ENCODE measurements around the gene CTF1. TPM values are rescaled to one million over a fixed set of nuclear protein-coding genes. Genes with fewer than 3 reads are reported as not detected.

Gene CTF1
- total RNA-seq, 1 donor from 2014 or later: 4.3 TPM

DNA sequence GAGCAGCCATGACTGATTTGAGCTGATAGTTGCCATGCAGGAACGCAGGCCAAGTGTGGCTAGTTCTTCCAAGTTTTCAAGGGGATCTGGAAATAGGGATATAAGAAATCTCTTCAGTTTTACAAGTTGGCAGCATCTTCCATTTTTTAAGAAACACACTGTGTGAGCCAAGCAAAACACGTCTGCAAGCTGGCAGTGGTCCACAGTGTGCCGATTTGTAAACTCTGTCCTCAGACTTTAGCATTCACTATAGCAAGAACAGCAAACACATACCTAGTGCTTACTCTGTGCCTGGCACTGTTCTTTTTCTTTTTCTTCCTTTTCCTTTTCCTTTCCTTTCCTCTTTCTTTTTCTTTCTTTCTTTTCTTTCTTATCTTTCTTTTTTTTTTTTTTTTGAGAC, 55.3 kb downstream of the CTF1 start:
- no peak overlapping the region for H3K4me3 ChIP-seq (ENCODE audit: low read depth, low read length)
- no peak for DNase-seq (ENCODE audit: low read depth)
- TF ChIP-seq, protein P1, sequence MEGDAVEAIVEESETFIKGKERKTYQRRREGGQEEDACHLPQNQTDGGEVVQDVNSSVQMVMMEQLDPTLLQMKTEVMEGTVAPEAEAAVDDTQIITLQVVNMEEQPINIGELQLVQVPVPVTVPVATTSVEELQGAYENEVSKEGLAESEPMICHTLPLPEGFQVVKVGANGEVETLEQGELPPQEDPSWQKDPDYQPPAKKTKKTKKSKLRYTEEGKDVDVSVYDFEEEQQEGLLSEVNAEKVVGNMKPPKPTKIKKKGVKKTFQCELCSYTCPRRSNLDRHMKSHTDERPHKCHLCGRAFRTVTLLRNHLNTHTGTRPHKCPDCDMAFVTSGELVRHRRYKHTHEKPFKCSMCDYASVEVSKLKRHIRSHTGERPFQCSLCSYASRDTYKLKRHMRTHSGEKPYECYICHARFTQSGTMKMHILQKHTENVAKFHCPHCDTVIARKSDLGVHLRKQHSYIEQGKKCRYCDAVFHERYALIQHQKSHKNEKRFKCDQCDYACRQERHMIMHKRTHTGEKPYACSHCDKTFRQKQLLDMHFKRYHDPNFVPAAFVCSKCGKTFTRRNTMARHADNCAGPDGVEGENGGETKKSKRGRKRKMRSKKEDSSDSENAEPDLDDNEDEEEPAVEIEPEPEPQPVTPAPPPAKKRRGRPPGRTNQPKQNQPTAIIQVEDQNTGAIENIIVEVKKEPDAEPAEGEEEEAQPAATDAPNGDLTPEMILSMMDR (conservative IDR thresholded peaks at IDR 0.05; ENCODE audit: low read depth, low read length): no peak

DNA sequence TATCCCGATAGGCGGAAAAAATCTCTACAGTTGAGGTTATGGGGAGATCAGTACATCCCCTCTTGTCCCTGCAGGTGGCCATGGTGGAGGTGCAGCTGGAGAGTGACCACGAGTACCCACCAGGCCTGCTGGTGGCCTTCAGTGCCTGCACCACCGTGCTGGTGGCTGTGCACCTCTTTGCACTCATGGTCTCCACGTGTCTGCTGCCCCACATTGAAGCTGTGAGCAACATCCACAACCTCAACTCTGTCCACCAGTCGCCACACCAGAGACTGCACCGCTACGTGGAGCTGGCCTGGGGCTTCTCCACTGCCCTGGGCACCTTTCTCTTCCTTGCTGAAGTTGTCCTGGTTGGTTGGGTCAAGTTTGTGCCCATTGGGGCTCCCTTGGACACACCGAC, 56.7 kb downstream of the CTF1 start:
- no peak for DNase-seq (ENCODE audit: low read depth)
- H3K4me3 ChIP-seq (ENCODE audit: low read depth, low read length): no peak overlapping the region
- TF ChIP-seq, protein P1 (conservative IDR thresholded peaks at IDR 0.05; ENCODE audit: low read depth, low read length): no peak

Other genes starting within 250 kb of the CTF1 start
- gene PRR14, start 245.7 kb upstream of the CTF1 start, total RNA-seq: 18.1 and 23.8 TPM in 2 replicates
- gene FBRS, start 238.2 kb upstream of the CTF1 start, total RNA-seq: 20.8 and 46.9 TPM in 2 replicates
- gene SRCAP, start 197.4 kb upstream of the CTF1 start, total RNA-seq: 10.8 and 11.8 TPM in 2 replicates
- 27.6 and 42.0 TPM in 2 replicates for gene PHKG2, start 148.2 kb upstream of the CTF1 start, total RNA-seq
- 7.0 and 8.2 TPM in 2 replicates for gene CFAP119, start 134.6 kb upstream of the CTF1 start, total RNA-seq
- 47.2 and 73.8 TPM in 2 replicates for gene RNF40, start 134.3 kb upstream of the CTF1 start, total RNA-seq
- gene ZNF629, start 109.4 kb upstream of the CTF1 start, total RNA-seq: 11.4 and 14.0 TPM in 2 replicates
- gene BCL7C, start 2.5 kb upstream of the CTF1 start, total RNA-seq: 57.6 and 79.1 TPM in 2 replicates
- gene FBXL19, start 27.0 kb downstream of the CTF1 start, total RNA-seq: 35.6 and 65.3 TPM in 2 replicates
- 10.4 and 37.6 TPM in 2 replicates for gene ORAI3, start 52.5 kb downstream of the CTF1 start, total RNA-seq
- gene SETD1A, start 61.1 kb downstream of the CTF1 start, total RNA-seq: 4.7 and 5.5 TPM in 2 replicates
- 22.9 and 24.2 TPM in 2 replicates for gene HSD3B7, start 88.6 kb downstream of the CTF1 start, total RNA-seq
- gene STX1B, start 114.0 kb downstream of the CTF1 start, total RNA-seq: 0.40 and 0.58 TPM in 2 replicates
- 19.5 and 26.1 TPM in 2 replicates for gene STX4, start 136.9 kb downstream of the CTF1 start, total RNA-seq
- gene ZNF668, start 177.6 kb downstream of the CTF1 start, total RNA-seq: 11.1 and 18.3 TPM in 2 replicates
- gene ZNF646, start 177.8 kb downstream of the CTF1 start, total RNA-seq: 12.7 and 13.5 TPM in 2 replicates
- gene PRSS53, start 192.3 kb downstream of the CTF1 start, total RNA-seq: 0.58 and 2.2 TPM in 2 replicates
- 129 and 214 TPM in 2 replicates for gene VKORC1, start 198.2 kb downstream of the CTF1 start, total RNA-seq
- gene BCKDK, start 211.8 kb downstream of the CTF1 start, total RNA-seq: 78.2 and 80.3 TPM in 2 replicates
- gene KAT8, start 221.1 kb downstream of the CTF1 start, total RNA-seq: 38.3 and 43.7 TPM in 2 replicates
- 27.4 and 53.6 TPM in 2 replicates for gene PRSS8, start 239.1 kb downstream of the CTF1 start, total RNA-seq